ENCODE results near the gene VPS13C.

The VPS13C gene

DNA sequence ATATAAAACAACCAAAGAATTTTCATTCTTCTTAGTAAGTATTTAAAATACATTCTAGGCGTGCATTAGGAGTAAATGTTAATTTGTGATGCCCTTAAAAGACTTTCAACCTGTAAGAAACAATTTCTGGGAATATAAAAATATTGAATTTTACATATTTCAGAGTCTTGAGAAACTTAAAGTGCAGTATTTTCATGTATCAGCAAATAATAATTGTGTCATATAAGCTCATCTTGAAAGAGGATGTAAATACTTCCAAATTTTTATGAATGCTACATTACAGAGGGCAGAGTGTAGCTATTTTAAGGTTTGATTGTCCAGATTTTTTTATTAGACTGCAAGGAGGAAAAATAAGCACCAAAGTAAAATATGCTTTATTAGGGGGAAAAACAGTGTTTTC is 207.1 kb downstream of the VPS13C start:
- DNase-seq = no peak

DNA sequence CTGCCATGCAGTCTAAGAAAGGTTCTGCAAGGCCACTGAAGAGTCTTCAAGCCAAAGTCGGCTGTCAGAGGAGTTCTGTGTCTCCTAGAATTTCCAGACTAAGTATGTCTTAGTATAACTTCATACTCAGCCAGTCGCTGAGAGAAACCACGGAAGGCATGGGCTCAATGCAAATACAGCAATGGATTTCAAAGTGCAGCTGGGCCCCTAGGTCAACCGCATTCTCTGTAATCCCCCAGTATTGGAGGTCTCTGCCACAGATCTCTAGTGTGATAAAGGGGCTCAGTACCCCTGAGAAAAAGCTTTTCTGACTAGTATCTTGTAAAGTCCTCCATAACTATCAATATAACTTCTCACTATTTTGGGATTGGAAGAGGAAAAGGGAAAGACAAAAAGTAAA is 208.3 kb downstream of the VPS13C start:
- no peak for DNase-seq

DNA sequence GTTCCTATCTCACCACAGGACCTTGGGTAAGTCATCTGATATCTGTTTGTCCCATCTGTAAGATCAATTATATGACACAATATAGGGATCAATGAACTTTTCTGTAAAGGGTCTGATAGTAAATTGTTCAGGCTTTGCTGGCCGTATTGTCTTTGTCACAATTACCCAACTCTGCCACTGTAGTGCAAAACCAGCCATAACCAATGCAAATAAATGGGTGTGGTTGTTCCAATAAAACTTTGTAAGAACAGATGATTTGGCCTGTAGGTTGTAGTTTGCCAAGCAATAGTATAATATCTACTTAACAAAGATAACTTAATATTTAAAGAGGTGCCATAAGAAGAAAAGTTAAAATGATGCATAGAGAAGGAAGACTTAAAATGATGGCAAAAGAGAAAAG is 210.8 kb downstream of the VPS13C start:
- no peak for DNase-seq

DNA sequence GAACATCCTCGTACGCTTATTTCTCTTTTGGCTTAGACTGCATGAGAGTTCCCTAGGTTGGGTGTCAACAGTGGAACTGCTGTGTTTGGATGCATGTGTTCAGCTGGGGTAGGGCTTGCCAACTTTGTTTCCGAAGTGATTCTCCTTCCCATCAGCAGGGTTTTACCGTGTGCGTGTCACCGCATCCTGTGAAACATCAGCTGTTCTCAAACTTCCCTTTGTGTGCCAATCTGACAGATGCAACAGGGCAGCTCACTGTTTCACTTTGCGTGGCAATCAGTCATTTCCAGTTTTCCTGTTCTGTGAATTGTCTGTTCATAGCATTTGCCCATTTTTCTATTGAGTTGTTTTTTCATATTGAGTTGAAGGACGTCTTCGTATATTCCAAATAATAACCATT is 218.8 kb downstream of the VPS13C start:
- DNase-seq = no peak

GRCh38 chr15:61840090-61840489 is 220.2 kb downstream of the VPS13C start:
- DNase-seq = no peak

- DNase-seq = no peak
Measured at GRCh38 chr15:61839546-61839945, 220.7 kb downstream of the VPS13C start.

GRCh38 chr15:61835496-61836106 is 224.6 kb downstream of the VPS13C start:
- peak; percentile 61 for DNase-seq

GRCh38 chr15:61835029-61835428 is 225.2 kb downstream of the VPS13C start:
- no peak for DNase-seq

DNA sequence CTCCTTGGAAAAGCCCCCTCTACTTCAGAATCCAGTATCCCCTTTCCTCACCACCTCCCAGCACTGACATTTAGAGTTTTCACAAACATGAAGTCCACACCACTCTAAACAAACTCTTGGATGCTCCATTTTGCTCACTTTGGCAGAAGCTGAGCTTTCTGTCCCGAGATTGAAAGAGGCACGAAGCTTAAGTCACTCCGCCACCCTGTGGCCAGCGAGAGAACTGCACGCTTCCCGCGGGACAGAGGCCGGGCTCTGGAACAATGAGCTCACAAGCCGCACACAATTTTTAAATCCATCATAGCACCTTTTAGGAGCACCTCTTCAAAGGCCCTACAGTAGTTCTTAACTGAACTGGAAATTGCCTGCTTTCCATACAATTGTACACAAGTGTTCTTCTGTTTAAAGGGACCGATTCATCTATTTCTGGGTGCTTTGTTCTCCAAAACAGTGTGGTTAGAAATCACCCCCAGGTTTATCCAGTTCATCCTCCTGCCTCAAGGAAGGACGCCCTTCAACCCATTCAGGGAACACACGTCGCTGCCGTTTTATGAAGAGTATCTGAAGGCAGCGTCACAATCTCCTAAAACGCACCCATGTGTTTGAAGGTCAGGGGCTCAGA is 226.1 kb downstream of the VPS13C start:
- DNase-seq = peak; percentile 68

GRCh38 chr15:61832223-61832622 is 228.0 kb downstream of the VPS13C start:
- DNase-seq = no peak

GRCh38 chr15:61831505-61831921 is 228.7 kb downstream of the VPS13C start:
- no peak for DNase-seq

GRCh38 chr15:61830536-61831330 is 229.5 kb downstream of the VPS13C start:
- no peak for DNase-seq

- DNase-seq = no peak
Measured at GRCh38 chr15:61829514-61829889, 230.7 kb downstream of the VPS13C start.

- DNase-seq = no peak
Measured at GRCh38 chr15:61828860-61829513, 231.3 kb downstream of the VPS13C start.

- no peak for DNase-seq
Measured at GRCh38 chr15:61828008-61828407, 232.2 kb downstream of the VPS13C start.

DNA sequence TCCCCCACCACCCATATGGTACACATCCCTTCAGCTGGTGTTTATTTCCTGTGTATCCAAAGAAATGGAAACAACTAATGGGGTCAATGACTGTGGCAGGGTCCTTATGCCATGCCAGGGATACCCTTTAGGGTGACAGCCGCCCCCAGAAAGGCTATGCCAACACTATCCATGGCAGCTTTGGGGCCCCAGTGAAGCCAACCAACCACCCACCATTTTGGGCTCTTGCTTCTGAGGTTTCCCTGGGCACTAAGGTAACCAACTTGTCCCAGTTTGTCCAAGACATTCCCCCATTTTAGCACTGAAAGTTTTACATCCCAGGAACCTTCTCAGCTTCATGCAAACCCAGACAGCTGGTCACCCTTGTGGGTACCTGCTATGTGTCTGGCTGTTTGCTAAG is 233.1 kb downstream of the VPS13C start:
- DNase-seq = no peak

DNA sequence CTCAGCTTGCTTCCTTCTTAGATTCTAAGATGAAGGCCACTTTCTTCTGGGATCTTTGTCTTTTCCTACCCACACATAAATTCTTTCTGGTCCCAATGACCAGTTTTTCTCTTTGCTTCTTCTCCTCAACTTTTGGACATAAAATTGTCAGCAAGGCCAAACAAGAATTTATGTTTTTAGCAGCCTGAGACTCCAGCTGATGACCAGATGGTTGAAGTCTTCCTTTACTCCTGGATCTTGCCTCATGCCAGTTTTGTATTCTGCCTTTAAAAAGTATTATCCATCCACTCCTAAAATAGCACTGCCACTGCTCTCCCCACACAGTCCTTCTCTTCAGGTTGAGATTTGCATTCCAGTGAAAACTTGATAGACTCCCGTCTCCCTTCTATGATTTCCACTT is 236.0 kb downstream of the VPS13C start:
- no peak for DNase-seq

GRCh38 chr15:61822511-61822910 is 237.7 kb downstream of the VPS13C start:
- DNase-seq = no peak

DNA sequence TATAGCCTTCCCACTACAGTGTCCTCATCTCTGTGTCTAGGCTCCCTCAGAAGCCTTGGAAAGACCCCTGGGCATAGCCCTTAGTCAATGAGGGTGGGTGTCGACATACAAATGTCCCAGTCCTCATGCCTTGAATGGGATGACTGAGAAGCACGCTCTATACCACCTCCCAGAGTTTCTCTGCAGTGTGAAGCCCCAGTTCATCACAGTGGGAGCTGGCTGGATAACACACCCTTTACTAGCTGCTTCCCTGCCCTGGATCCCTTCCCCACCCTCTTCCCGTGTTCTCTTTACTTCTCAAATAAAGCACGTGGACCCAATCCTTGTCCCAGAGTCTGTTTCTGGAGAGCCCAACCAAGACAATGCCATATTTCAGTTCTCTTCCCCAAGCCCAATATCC is 239.3 kb downstream of the VPS13C start:
- no peak for DNase-seq

DNA sequence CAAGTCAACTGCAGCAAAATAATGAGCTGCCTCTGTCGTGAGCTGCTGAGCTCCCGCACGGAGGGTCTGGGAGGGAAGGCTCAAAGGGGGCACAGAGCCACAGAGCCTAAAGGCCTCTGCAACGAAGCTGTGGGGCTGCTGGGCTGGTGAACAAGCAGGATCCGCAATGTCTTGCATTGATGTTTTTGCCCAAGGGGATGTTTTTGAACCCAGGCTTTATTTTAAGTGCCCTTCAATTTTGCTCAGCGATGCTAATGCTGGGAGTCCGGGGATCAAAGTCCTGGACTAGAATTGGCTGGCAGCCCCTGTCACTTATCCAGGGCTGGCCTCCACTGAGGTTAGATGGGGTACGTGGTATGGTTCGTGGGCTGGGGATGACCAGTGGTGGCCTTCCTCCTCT is 240.0 kb downstream of the VPS13C start:
- no peak for DNase-seq

DNA sequence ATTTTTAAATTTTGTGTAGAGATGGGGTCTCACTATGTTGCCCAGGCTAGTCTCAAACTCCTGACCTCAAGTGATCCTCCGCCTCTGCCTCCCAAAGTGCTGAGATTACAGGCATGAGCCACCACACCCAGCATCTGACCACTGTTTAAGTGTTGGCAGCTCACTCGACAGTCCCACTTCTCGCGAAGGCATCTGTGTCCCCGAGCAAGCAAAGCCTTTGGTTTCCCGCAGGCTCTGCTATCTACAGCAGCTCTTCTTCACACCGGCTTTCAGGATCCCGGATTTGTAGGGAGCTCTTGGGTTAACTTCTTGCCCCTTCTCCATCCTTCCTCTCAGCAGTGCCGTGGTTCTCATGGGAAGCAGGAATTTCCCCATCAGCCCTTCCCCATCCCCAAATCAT is 240.9 kb downstream of the VPS13C start:
- no peak for DNase-seq

- DNase-seq = no peak
Measured at GRCh38 chr15:61818801-61819200, 241.4 kb downstream of the VPS13C start.

DNA sequence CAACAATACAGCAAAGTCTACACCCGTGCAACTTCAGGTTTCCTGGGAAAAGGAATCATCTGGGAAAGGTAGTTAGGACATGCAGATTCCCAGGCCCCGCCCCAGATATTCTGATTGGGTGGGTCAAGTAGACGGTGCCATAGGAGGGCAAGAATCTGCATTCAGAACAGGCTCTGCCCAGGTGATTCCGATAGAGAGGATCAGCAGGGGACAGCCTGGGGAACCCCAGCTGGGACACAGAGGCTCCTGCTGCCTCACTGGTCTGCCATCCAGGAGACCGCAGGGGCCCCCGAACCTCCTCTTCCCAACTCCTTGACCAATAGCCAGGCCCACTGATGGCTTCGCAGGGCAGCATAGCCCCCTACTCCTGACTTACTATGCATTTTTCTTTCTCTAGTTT is 243.4 kb downstream of the VPS13C start:
- DNase-seq = no peak

Measured in CD4-positive, alpha-beta T cell treated with Interleukin-4 for 4 hours (primary cell).